ENCODE results near the gene TAAR8.

Gene TAAR8

GRCh38 chr6:132568611-132569010 is 16.1 kb downstream of the TAAR8 start:
- no peak for DNase-seq (ENCODE audit: low read depth)
- no peak for TF ChIP-seq CTCF (IDR thresholded peaks at IDR 0.05; ENCODE audit: control insufficient read depth, insufficient read depth, low read depth, low read length, missing control alignments)
- H3K4me3 ChIP-seq (ENCODE audit: control insufficient read depth, low read depth, low read length): no peak overlapping the region

GRCh38 chr6:132569170-132569569 is 16.7 kb downstream of the TAAR8 start:
- no peak for DNase-seq (ENCODE audit: low read depth)
- no peak for TF ChIP-seq CTCF (IDR thresholded peaks at IDR 0.05; ENCODE audit: control insufficient read depth, insufficient read depth, low read depth, low read length, missing control alignments)
- no peak overlapping the region for H3K4me3 ChIP-seq (ENCODE audit: control insufficient read depth, low read depth, low read length)

- DNase-seq (ENCODE audit: low read depth): no peak
- TF ChIP-seq CTCF (IDR thresholded peaks at IDR 0.05; ENCODE audit: control insufficient read depth, insufficient read depth, low read depth, low read length, missing control alignments): no peak
- H3K4me3 ChIP-seq (ENCODE audit: control insufficient read depth, low read depth, low read length): no peak within 1 kb of the TSS
These were observed 17.8 kb downstream of the TAAR8 start, which contains the start of gene TAAR6 for GRCh38 chr6:132570221-132570777. Gene TAAR6 (plus strand): TSS chr6:132570322. CDS start chr6:132570322, 0 bp downstream.

GRCh38 chr6:132571774-132572173 is 19.3 kb downstream of the TAAR8 start:
- no peak for TF ChIP-seq CTCF (IDR thresholded peaks at IDR 0.05; ENCODE audit: control insufficient read depth, insufficient read depth, low read depth, low read length, missing control alignments)
- DNase-seq (ENCODE audit: low read depth): no peak
- no peak overlapping the region for H3K4me3 ChIP-seq (ENCODE audit: control insufficient read depth, low read depth, low read length)

GRCh38 chr6:132584698-132585097 is 32.2 kb downstream of the TAAR8 start:
- no peak for DNase-seq (ENCODE audit: low read depth)
- no peak overlapping the region for H3K4me3 ChIP-seq (ENCODE audit: control insufficient read depth, low read depth, low read length)
- TF ChIP-seq CTCF (IDR thresholded peaks at IDR 0.05; ENCODE audit: control insufficient read depth, insufficient read depth, low read depth, low read length, missing control alignments): no peak

- no peak overlapping the region for H3K4me3 ChIP-seq (ENCODE audit: control insufficient read depth, low read depth, low read length)
- DNase-seq (ENCODE audit: low read depth): no peak
- TF ChIP-seq CTCF (IDR thresholded peaks at IDR 0.05; ENCODE audit: control insufficient read depth, insufficient read depth, low read depth, low read length, missing control alignments): no peak
These were observed 35.0 kb downstream of the TAAR8 start for GRCh38 chr6:132587424-132587823.

- no peak for TF ChIP-seq CTCF (IDR thresholded peaks at IDR 0.05; ENCODE audit: control insufficient read depth, insufficient read depth, low read depth, low read length, missing control alignments)
- no peak for DNase-seq (ENCODE audit: low read depth)
- H3K4me3 ChIP-seq (ENCODE audit: control insufficient read depth, low read depth, low read length): no peak within 1 kb of the TSS
These were observed 37.0 kb downstream of the TAAR8 start, which contains the start of gene TAAR5 for GRCh38 chr6:132589454-132589853. Gene TAAR5 (minus strand): TSS chr6:132589741. CDS start chr6:132589686, 55 bp downstream.

All from AG09309 (cell line).